ENCODE results near the gene ADD1. TPM values are rescaled to one million over a fixed set of nuclear protein-coding genes. Genes with fewer than 3 reads are reported as not detected.
A peak's percentile ranks its signal among the peaks of the same experiment; 100 is the strongest.

ADD1 gene, protein sequence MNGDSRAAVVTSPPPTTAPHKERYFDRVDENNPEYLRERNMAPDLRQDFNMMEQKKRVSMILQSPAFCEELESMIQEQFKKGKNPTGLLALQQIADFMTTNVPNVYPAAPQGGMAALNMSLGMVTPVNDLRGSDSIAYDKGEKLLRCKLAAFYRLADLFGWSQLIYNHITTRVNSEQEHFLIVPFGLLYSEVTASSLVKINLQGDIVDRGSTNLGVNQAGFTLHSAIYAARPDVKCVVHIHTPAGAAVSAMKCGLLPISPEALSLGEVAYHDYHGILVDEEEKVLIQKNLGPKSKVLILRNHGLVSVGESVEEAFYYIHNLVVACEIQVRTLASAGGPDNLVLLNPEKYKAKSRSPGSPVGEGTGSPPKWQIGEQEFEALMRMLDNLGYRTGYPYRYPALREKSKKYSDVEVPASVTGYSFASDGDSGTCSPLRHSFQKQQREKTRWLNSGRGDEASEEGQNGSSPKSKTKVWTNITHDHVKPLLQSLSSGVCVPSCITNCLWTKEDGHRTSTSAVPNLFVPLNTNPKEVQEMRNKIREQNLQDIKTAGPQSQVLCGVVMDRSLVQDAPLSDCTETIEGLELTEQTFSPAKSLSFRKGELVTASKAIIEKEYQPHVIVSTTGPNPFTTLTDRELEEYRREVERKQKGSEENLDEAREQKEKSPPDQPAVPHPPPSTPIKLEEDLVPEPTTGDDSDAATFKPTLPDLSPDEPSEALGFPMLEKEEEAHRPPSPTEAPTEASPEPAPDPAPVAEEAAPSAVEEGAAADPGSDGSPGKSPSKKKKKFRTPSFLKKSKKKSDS
- 100 to 1,000 TPM; 300 to 400 TPM for total RNA-seq
- 100 to 1,000 TPM; 127 to 237 TPM for polyA plus RNA-seq
- long read RNA-seq, donor 1, full-length matches to known transcripts: 13 of 86 reads
- long read RNA-seq, donor 1, partial matches to known transcripts: 43 of 86 reads
- long read RNA-seq, donor 1, other reads (novel, unspliced or antisense): 30 of 86 reads
- long read RNA-seq, donor 2, partial matches to known transcripts: 69 of 70 reads
- long read RNA-seq, donor 2, other reads (novel, unspliced or antisense): 0 of 70 reads
- long read RNA-seq, donor 3, full-length matches to known transcripts: 13 of 42 reads
- long read RNA-seq, donor 3, partial matches to known transcripts: 29 of 42 reads
- long read RNA-seq, donor 3, other reads (novel, unspliced or antisense): 0 of 42 reads
- long read RNA-seq, donor 4, full-length matches to known transcripts: 4 of 46 reads
- long read RNA-seq, donor 4, partial matches to known transcripts: 42 of 46 reads
- long read RNA-seq, donor 4, other reads (novel, unspliced or antisense): 0 of 46 reads
- long read RNA-seq, donor 5, full-length matches to known transcripts: 18 of 122 reads
- long read RNA-seq, donor 5, partial matches to known transcripts: 104 of 122 reads
- long read RNA-seq, donor 5, other reads (novel, unspliced or antisense): 0 of 122 reads

DNA sequence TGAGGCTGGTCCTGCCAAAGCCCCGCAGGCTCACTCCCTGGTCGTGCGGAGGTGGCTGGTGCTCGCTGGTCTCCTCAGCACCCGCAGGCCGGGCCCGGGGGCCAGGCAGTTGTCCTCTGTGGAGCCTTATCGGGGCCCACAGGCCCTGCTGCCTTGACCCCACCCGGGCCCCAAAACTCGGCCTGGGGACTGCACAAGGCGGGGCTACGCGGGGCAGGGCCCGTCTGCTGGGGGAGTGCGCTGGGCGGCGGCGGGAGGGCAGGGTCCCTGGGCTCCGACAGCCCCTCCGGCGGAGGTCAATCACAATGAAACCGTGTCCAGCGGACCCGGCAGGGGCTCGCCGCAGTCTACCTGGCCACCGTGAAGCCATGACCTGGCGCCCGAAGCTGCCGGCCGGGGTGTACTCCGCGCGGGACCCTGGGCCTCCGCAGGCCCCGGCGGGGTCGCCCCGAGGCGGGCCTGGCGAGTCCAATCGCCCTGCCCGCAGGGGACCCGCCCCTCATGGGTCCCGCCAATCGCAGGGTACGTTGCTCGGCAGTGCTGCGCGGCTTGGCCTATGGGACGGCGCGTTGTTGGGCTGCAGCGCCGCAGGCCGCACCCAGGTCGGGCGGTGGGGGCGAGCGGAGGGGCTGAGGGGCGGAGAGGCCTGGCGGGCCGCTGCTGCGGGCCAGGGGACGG, at the start of gene ADD1:
ADD1 (plus strand) TSS at position 582 of the 678 bp plus-strand sequence. CDS start 32,072 bp downstream, outside the sequence.
- peak within 1 kb of the TSS; percentile 73 for H3K4me3 ChIP-seq
- WGBS, 2 donors: 0% methylated on average over 55 to 65 of the region's 65 CpGs
- no peak for TF ChIP-seq CTCF (IDR thresholded peaks at IDR 0.05; ENCODE audit: control extremely low read depth, extremely low read depth)
- H3K27me3 ChIP-seq (ENCODE audit: control insufficient read depth in 3 of 3, insufficient read depth in 3 of 3, low read length in 2 of 3): no peaks in the 10 kb centered on the region
- peaks cover 5 to 27% (median 9%) of the 10 kb centered on the region in 5 donors for H3K4me1 ChIP-seq (ENCODE audit: control insufficient read depth in 5 of 5, insufficient read depth in 5 of 5, low read length in 5 of 5)
- ATAC-seq (ENCODE audit: insufficient read depth, low FRiP score) (peak; percentile 98), DNase-seq (peak; percentile 96 to 99 (median 98))
- H3K27ac ChIP-seq (ENCODE audit: low read depth in 1 of 2, low read length in 1 of 2): peak within 1 kb of the TSS; percentile 98 to 99
- peak within 1 kb of the TSS; percentile 73 to 80 for H3K9ac ChIP-seq (ENCODE audit: insufficient read depth in 1 of 2, low read length in 2 of 2)
- H3K36me3 ChIP-seq (ENCODE audit: control insufficient read depth in 4 of 4, insufficient read depth in 4 of 4, low read length in 4 of 4): no peaks in the 10 kb centered on the region
- no peaks in the 10 kb centered on the region for H3K9me3 ChIP-seq (ENCODE audit: control insufficient read depth in 4 of 4, insufficient read depth in 3 of 4, low read length in 3 of 4)

- H3K27ac ChIP-seq (ENCODE audit: low read depth in 1 of 2, low read length in 1 of 2): peak overlapping the region; percentile 29 to 74
- DNase-seq: peak in 2 of 3 donors; percentile 40 to 74
- 40 to 45% methylated on average over 11 of the region's 11 CpGs for WGBS, 2 donors
Observed at GRCh38 chr4:2794486-2795299, 49.0 kb upstream of the ADD1 start.

More at GRCh38 chr4:2794486-2795299, 49.0 kb upstream of the ADD1 start:
- no peak for ATAC-seq (ENCODE audit: insufficient read depth, low FRiP score)
- H3K27me3 ChIP-seq (ENCODE audit: control insufficient read depth in 3 of 3, insufficient read depth in 3 of 3, low read length in 2 of 3): no peaks in the 10 kb centered on the region
- no peak for TF ChIP-seq CTCF (IDR thresholded peaks at IDR 0.05; ENCODE audit: control extremely low read depth, extremely low read depth)
- H3K36me3 ChIP-seq (ENCODE audit: control insufficient read depth in 4 of 4, insufficient read depth in 4 of 4, low read length in 4 of 4): peaks cover 0 to 2% (median 0%) of the 10 kb centered on the region in 4 donors
- H3K9ac ChIP-seq (ENCODE audit: insufficient read depth in 1 of 2, low read length in 2 of 2): no peak overlapping the region
- H3K4me3 ChIP-seq: no peak overlapping the region
- H3K9me3 ChIP-seq (ENCODE audit: control insufficient read depth in 4 of 4, insufficient read depth in 3 of 4, low read length in 3 of 4): no peaks in the 10 kb centered on the region
- peaks cover 10 to 65% (median 37%) of the 10 kb centered on the region in 5 donors for H3K4me1 ChIP-seq (ENCODE audit: control insufficient read depth in 5 of 5, insufficient read depth in 5 of 5, low read length in 5 of 5)
